RPMI7951 (cell line): ENCODE data around the gene TNFRSF19. TPM values are rescaled to one million over a fixed set of nuclear protein-coding genes. Genes with fewer than 3 reads are reported as not detected.
"Not testable (repeated sequence)": the region's sequence is repeated elsewhere in the genome, so short reads cannot be mapped to it uniquely, and the experiment has no call there.

Experiments used
- DNase-seq: peaks from one replicate; pipeline ENCODE4 v3.0.0-alpha.2; 2012; ENCODE audit warnings: low read depth
- total RNA-seq: library from RNA; depleted of rRNA; stranded (reverse); fragments of >200 nt; shearing (Covaris generic); gene quantifications from 2 replicates; pipeline ENCODE4 v1.2.3, GENCODE V29; 2014; rRNA removed

TNFRSF19 gene
- total RNA-seq: 39.2 and 44.5 TPM in 2 replicates

- DNase-seq: peak; percentile 94
Observed at GRCh38 chr13:23570099-23570920, at the start of gene TNFRSF19. Gene TNFRSF19 (plus strand): TSS chr13:23570412. CDS start chr13:23590184, 19,772 bp downstream.

GRCh38 chr13:23529926-23530325 lies 40.3 kb upstream of the TNFRSF19 start:
- DNase-seq: not testable (repeated sequence)

GRCh38 chr13:23531446-23531845 lies 38.8 kb upstream of the TNFRSF19 start:
- DNase-seq: no peak

- no peak for DNase-seq
Observed at GRCh38 chr13:23534090-23534489, 36.1 kb upstream of the TNFRSF19 start.

GRCh38 chr13:23541221-23541824 lies 28.9 kb upstream of the TNFRSF19 start:
- no peak for DNase-seq

- DNase-seq: no peak
Observed at GRCh38 chr13:23544668-23545067, 25.5 kb upstream of the TNFRSF19 start.

GRCh38 chr13:23547000-23547590 lies 23.1 kb upstream of the TNFRSF19 start:
- peak; percentile 49 for DNase-seq

GRCh38 chr13:23549724-23550123 lies 20.5 kb upstream of the TNFRSF19 start:
- no peak for DNase-seq

GRCh38 chr13:23550163-23550562 lies 20.0 kb upstream of the TNFRSF19 start:
- no peak for DNase-seq

GRCh38 chr13:23551213-23552008 lies 18.8 kb upstream of the TNFRSF19 start:
- DNase-seq: no peak

- no peak for DNase-seq
Observed at GRCh38 chr13:23552171-23552570, 18.0 kb upstream of the TNFRSF19 start.

GRCh38 chr13:23552661-23553060 lies 17.6 kb upstream of the TNFRSF19 start:
- DNase-seq: no peak

GRCh38 chr13:23554000-23554399 lies 16.2 kb upstream of the TNFRSF19 start:
- DNase-seq: peak; percentile 46

GRCh38 chr13:23557043-23557442 lies 13.2 kb upstream of the TNFRSF19 start:
- DNase-seq: no peak

GRCh38 chr13:23557733-23558132 lies 12.5 kb upstream of the TNFRSF19 start:
- DNase-seq: no peak

GRCh38 chr13:23558675-23559536 lies 11.3 kb upstream of the TNFRSF19 start:
- peak; percentile 87 for DNase-seq

GRCh38 chr13:23560571-23561089 lies 9.6 kb upstream of the TNFRSF19 start:
- no peak for DNase-seq

GRCh38 chr13:23561261-23561660 lies 9.0 kb upstream of the TNFRSF19 start:
- no peak for DNase-seq

GRCh38 chr13:23563085-23563845 lies 6.9 kb upstream of the TNFRSF19 start:
- no peak for DNase-seq

- DNase-seq: peak; percentile 45
Observed at GRCh38 chr13:23567906-23568460, 2.2 kb upstream of the TNFRSF19 start.
